ENCODE measurements around the gene THG1L.

GRCh38 chr5:157739388-157740228, 8.4 kb downstream of the THG1L start:
- TF ChIP-seq CTCF (conservative IDR thresholded peaks at IDR 0.05 in 1 of 2, IDR thresholded peaks at IDR 0.05 in 1 of 2; ENCODE audit: low read depth in 1 of 2, low read length in 2 of 2) (no peak), EZH2 (IDR thresholded peaks at IDR 0.05; ENCODE audit: low read length, missing control alignments) (no peak)

Data from fibroblast of lung (primary cell).